PC-9 (cell line): ENCODE data around the gene HES5. TPM values are rescaled to one million over a fixed set of nuclear protein-coding genes. Genes with fewer than 3 reads are reported as not detected.
A peak's percentile ranks its signal among the peaks of the same experiment; 100 is the strongest.

Source experiments
- BruUV-seq: library from RNA; stranded (reverse); fragments of 400-500 nt; replicated peaks from 2 replicates; lab custom pipeline; 2021; lab: Mats Ljungman, UMichigan
- CTCF ChIA-PET: fragments of 300-600 bp; sonication (Branson Sonifier 250); formaldehyde crosslinking; loops from one replicate; lab custom pipeline; 2022; ENCODE audit warnings: antibody characterized with exemption; lab: Charles Lee
- POLR2A ChIA-PET: fragments of 300-600 bp; sonication (Branson Sonifier 250); formaldehyde crosslinking; loops from one replicate; lab custom pipeline; 2022; ENCODE audit warnings: antibody characterized with exemption; ENCODE audit not compliant: unreplicated experiment; lab: Charles Lee
- DNase-seq, 2 experiments: peaks; one replicate each; pipeline versions ENCODE4 v3.0.0 to v3.0.0-alpha.2; 2015 to 2022; ENCODE audit warnings: mixed read lengths in 1 of 2
- H2AFZ ChIP-seq: fragments of 200-600 bp; sonication (generic); 2 replicates; pipeline ENCODE4 v1.8.1; 2017; ENCODE audit warnings: antibody characterized with exemption
- H3F3A ChIP-seq: fragments of 200-600 bp; sonication (generic); 2 replicates; pipeline ENCODE4 v1.8.1; 2017; ENCODE audit warnings: antibody characterized with exemption, mild to moderate bottlenecking, low read depth; ENCODE audit not compliant: insufficient read depth
- H3K27ac ChIP-seq: fragments of 200-600 bp; sonication (generic); 2 replicates; pipeline ENCODE4 v1.6.1; 2016; ENCODE audit warnings: mixed run types
- H3K27me3 ChIP-seq: fragments of 200-600 bp; sonication (generic); 2 replicates; pipeline ENCODE4 v1.6.1; 2016; ENCODE audit warnings: low read depth, mixed run types; ENCODE audit not compliant: insufficient read depth
- H3K36me3 ChIP-seq: fragments of 200-600 bp; sonication (generic); 2 replicates; pipeline ENCODE4 v1.6.1; 2016; ENCODE audit warnings: low read depth, mixed run types
- H3K4me1 ChIP-seq: fragments of 200-600 bp; sonication (generic); replicated peaks from 2 replicates; pipeline ENCODE4 v1.6.1; 2016; ENCODE audit warnings: mixed run types; ENCODE audit not compliant: insufficient read depth
- H3K4me2 ChIP-seq: fragments of 200-600 bp; sonication (generic); 2 replicates; pipeline ENCODE4 v1.6.1; 2017; ENCODE audit warnings: mixed run types
- H3K4me3 ChIP-seq: fragments of 200-600 bp; sonication (generic); 2 replicates; pipeline ENCODE4 v1.6.1; 2016; ENCODE audit warnings: mixed run types
- H3K79me2 ChIP-seq: fragments of 200-600 bp; sonication (generic); 2 replicates; pipeline ENCODE4 v1.6.1; 2017; ENCODE audit warnings: low read depth, mixed run types
- H3K9me2 ChIP-seq: fragments of 200-600 bp; sonication (generic); 2 replicates; pipeline ENCODE4 v1.8.1; 2017; ENCODE audit warnings: mild to moderate bottlenecking; ENCODE audit not compliant: insufficient read depth
- H3K9me3 ChIP-seq: fragments of 200-600 bp; sonication (generic); 2 replicates; pipeline ENCODE4 v1.8.1; 2016; ENCODE audit warnings: low read depth; ENCODE audit not compliant: insufficient read depth
- H4K20me1 ChIP-seq: fragments of 200-600 bp; sonication (generic); 2 replicates; pipeline ENCODE4 v1.8.1; 2017; ENCODE audit not compliant: insufficient read depth
- EZH2 ChIP-seq: fragments of 200-600 bp; sonication (generic); IDR thresholded peaks from 2 replicates; pipeline ENCODE4 v1.8.0; 2017; ENCODE audit warnings: antibody characterized with exemption, low read depth
- intact Hi-C: fragments of 100-400 bp; cut with micrococcal nuclease; formaldehyde crosslinking; loops from one replicate; pipeline ENCODE4 v1.10.0; 2022; ENCODE audit not compliant: unreplicated experiment
- total RNA-seq: library from RNA; stranded (reverse); gene quantifications from 2 replicates; pipeline ENCODE4 v1.2.3, GENCODE V29; 2021
- TF ChIP-seq, protein P1 (sequence below): fragments of 200-600 bp; sonication (generic); conservative IDR thresholded peaks from 2 replicates; pipeline ENCODE4 v1.6.1; 2017; ENCODE audit warnings: mixed run types, antibody characterized with exemption, mild to moderate bottlenecking, moderate library complexity

Gene HES5
- total RNA-seq, 1 experiment from 2014 or later: not detected

DNA sequence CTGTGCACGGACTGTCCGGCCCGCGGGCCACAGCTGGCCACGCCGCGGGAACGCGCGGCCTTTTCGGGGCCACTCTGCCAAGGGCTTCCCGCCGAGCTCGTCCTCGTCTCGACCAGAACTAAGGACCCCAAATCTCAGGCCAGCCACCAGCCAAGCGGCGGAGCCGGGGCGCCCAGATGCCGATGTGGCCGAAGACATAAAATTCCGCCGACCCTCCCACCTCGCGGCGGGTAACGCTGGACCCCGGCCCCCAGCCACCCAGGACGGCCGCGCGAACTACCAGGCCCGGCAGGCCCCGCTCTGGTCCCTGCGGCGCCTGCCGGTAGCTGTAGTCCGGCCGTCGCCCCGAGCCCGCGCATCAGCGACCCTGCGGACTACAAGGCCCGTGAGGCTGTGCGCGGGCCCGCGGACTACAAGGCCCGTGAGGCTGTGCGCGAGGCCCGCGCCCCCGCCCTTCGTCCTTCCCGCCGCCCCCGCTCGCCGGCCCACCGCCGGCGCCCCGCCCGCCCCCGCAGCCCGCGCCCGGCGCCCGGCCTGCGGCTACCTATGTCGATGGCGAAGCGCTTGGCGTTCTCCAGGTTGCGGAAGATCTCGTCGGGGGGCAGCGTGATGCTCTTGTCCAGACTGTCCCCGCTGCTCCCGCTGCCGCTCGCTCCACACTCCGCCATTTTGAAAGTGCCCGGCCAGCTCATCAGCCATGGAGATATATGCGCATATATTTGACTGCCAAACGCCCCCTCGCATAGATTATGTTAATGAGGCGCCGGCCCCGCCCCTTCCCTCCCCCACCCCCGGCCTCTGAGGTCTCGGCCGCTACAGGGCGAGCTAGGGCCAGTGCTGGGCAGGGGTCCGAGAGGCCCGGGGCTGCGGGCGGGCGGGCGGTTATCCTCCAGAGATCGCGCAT lies 3.9 kb downstream of the HES5 start, which contains the start of gene PANK4:
Gene PANK4 (minus strand): TSS at position 677 of the 904 bp plus-strand sequence. CDS start 9 bp downstream, at position 668.
- Histone ChIP-seq H2AFZ (peak within 1 kb of the TSS; percentile 74; the same call in 1 of the 2 replicates), H3K79me2 (peaks cover 38% of the 10 kb centered on the region), H3K4me2 (peak within 1 kb of the TSS; percentile 94), H3K36me3 (no peaks in the 10 kb centered on the region), H3K9me2 (no peaks in the 10 kb centered on the region), H3K4me1 (peaks cover 18% of the 10 kb centered on the region), H3K4me3 (peak within 1 kb of the TSS; percentile 96), H3K27me3 (peaks cover 20% of the 10 kb centered on the region), H3K9me3 (no peaks in the 10 kb centered on the region), H4K20me1 (peaks cover 31% of the 10 kb centered on the region), H3F3A (peaks cover 6% of the 10 kb centered on the region; the same call in 1 of the 2 replicates), H3K27ac (no peak within 1 kb of the TSS)
- no TSS peak for BruUV-seq
- POLR2A ChIA-PET: interaction anchor here (0.6 to 1.2 kb wide), 8 partner anchors 20 to 391 kb away, joined by 3 to 6 read pairs (median 5); no protein-coding TSS in a partner anchor
- CTCF ChIA-PET: no interaction called here
- peak; percentile 80 to 85 for DNase-seq
- no peak for TF ChIP-seq EZH2
- TF ChIP-seq, protein P1, sequence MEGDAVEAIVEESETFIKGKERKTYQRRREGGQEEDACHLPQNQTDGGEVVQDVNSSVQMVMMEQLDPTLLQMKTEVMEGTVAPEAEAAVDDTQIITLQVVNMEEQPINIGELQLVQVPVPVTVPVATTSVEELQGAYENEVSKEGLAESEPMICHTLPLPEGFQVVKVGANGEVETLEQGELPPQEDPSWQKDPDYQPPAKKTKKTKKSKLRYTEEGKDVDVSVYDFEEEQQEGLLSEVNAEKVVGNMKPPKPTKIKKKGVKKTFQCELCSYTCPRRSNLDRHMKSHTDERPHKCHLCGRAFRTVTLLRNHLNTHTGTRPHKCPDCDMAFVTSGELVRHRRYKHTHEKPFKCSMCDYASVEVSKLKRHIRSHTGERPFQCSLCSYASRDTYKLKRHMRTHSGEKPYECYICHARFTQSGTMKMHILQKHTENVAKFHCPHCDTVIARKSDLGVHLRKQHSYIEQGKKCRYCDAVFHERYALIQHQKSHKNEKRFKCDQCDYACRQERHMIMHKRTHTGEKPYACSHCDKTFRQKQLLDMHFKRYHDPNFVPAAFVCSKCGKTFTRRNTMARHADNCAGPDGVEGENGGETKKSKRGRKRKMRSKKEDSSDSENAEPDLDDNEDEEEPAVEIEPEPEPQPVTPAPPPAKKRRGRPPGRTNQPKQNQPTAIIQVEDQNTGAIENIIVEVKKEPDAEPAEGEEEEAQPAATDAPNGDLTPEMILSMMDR: no peak; the same call in 1 of the 2 replicates
- intact Hi-C loops: loop anchor here (1.0 to 5.0 kb wide), 3 partner anchors 22 to 114 kb away; partner anchors contain the start of genes PEX10 and PRXL2B

DNA sequence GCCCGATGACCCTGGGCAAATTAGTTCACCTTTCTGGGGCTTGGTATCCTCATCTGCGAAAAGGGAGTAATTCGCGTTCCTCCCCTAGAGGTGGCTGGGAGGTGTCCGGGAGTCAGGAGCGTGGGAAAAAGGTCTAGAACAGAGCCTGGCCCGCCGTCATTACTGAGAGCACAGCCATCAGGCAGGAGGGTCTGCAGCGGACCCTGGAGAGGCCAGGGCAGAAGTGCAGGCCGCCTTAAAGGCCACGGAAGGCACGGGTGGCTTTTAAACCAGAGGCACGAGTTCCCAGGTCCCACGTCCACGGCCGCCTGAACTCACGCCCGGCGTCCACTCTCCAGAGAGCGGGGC lies 4.5 kb downstream of the HES5 start:
- Histone ChIP-seq H3K9me3 (no peaks in the 10 kb centered on the region), H3K4me1 (peaks cover 18% of the 10 kb centered on the region), H3K27ac (no peak overlapping the region), H3K4me3 (peak overlapping the region; percentile 96), H3K4me2 (peak overlapping the region; percentile 77), H3K27me3 (peaks cover 14% of the 10 kb centered on the region), H3K36me3 (no peaks in the 10 kb centered on the region), H3K79me2 (peaks cover 38% of the 10 kb centered on the region), H2AFZ (peak overlapping the region; percentile 74; the same call in 1 of the 2 replicates), H3K9me2 (no peaks in the 10 kb centered on the region), H3F3A (peaks cover 6% of the 10 kb centered on the region; the same call in 1 of the 2 replicates), H4K20me1 (peaks cover 31% of the 10 kb centered on the region)
- DNase-seq: no peak
- BruUV-seq: no TSS peak
- ChIA-PET CTCF (no interaction called here), POLR2A (interaction anchor here (0.5 kb wide), 1 partner anchor 134 kb away, joined by 3 read pairs; the partner anchor contains the start of genes MORN1 and RER1)
- TF ChIP-seq, protein P1: no peak; the same call in 1 of the 2 replicates
- no peak for TF ChIP-seq EZH2
- intact Hi-C loops: loop anchor here (5.0 kb wide), 1 partner anchor 113 kb away; the partner anchor contains the start of gene PEX10

DNA sequence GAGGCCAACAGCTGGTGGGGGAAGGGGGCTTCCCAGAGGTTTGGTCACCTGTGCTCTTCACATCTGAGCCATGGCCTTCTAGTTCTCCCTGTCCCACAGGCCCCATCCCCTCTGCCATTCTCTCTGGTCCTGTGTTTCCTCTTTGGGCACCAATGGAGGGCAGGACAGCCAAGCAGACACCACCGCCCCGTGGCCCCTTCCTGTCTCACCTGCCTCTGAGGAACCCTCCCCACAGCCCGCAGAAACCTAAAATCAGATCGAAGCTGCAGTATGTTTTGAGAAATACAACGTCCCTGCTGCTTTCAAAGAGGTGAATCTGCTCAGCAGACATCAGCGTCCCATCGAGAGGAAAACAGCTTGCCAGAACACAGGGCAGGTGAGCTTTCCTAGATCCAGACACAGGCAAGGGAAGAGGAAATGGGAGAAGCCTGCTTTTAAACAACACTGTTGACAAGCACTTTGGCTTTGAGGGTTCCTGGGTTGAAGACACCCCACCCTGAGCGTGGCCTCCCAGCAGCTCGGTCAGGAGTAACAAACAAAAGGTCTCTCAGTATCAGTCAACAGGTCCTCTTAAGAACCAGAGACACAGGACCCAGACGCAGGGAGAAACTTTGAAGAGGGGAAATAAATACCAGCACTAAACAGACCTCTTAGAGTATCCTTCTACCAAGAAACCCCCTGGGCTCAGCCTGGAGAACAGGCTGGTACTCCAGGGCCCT lies 6.0 kb downstream of the HES5 start:
- no TSS peak for BruUV-seq
- intact Hi-C loops: no loop called here
- Histone ChIP-seq H2AFZ (no peak overlapping the region), H3K79me2 (peaks cover 38% of the 10 kb centered on the region), H3K27ac (no peak overlapping the region), H3K27me3 (peaks cover 7% of the 10 kb centered on the region; the same call in 1 of the 2 replicates), H3K9me3 (no peaks in the 10 kb centered on the region), H3K4me3 (no peak overlapping the region), H3F3A (peaks cover 6% of the 10 kb centered on the region; the same call in 1 of the 2 replicates), H3K9me2 (no peaks in the 10 kb centered on the region), H3K4me2 (peak overlapping the region; percentile 77; the same call in 1 of the 2 replicates), H3K4me1 (peaks cover 18% of the 10 kb centered on the region), H4K20me1 (peaks cover 31% of the 10 kb centered on the region), H3K36me3 (no peaks in the 10 kb centered on the region)
- TF ChIP-seq, protein P1: no peak
- no peak for TF ChIP-seq EZH2
- CTCF ChIA-PET: no interaction called here
- POLR2A ChIA-PET: no interaction called here
- DNase-seq: no peak
